ENCODE data around the gene LAMB4.

LAMB4 gene

GRCh38 chr7:108048422-108048821 is 81.7 kb downstream of the LAMB4 start:
- Histone ChIP-seq H3K27ac (ENCODE audit: low read depth, low read length) (no peak overlapping the region), H3K23ac (ENCODE audit: low read length) (no peak overlapping the region), H4K8ac (ENCODE audit: low read depth, low read length) (no peak overlapping the region), H2BK15ac (replicated peaks; ENCODE audit: low read depth) (no peak overlapping the region), H2AK5ac (ENCODE audit: low read length) (no peak overlapping the region), H3K4me1 (ENCODE audit: control insufficient read depth, low read depth, low read length) (no peaks in the 10 kb centered on the region), H3K27me3 (ENCODE audit: insufficient read depth, low read length, poor library complexity) (no peaks in the 10 kb centered on the region), H3K56ac (ENCODE audit: low read length) (no peak overlapping the region), H3K79me2 (ENCODE audit: control insufficient read depth, insufficient read depth, low read length) (no peaks in the 10 kb centered on the region), H3K36me3 (ENCODE audit: control insufficient read depth, insufficient read depth, low read length) (no peaks in the 10 kb centered on the region), H4K5ac (ENCODE audit: low read length) (no peak overlapping the region), H3K4ac (ENCODE audit: low read depth, low read length) (no peak overlapping the region), H3K79me1 (ENCODE audit: low read length) (no peaks in the 10 kb centered on the region), H2BK5ac (ENCODE audit: low read length) (no peak overlapping the region), H3K9ac (ENCODE audit: low read length) (no peak overlapping the region), H3K4me3 (ENCODE audit: low read length) (no peak overlapping the region), H3K4me2 (ENCODE audit: low read length) (no peak overlapping the region), H2BK120ac (ENCODE audit: low read depth, low read length) (no peak overlapping the region), H3K18ac (ENCODE audit: low read length) (no peak overlapping the region)
- no peak for DNase-seq
- WGBS (ENCODE audit: extremely low coverage, insufficient coverage, low lambda C conversion rate): no CpG with 5 or more reads among the region's 3 CpGs

GRCh38 chr7:108046952-108047506 is 83.1 kb downstream of the LAMB4 start:
- H3K56ac ChIP-seq (ENCODE audit: low read length): no peak overlapping the region
- no peaks in the 10 kb centered on the region for H3K4me1 ChIP-seq (ENCODE audit: control insufficient read depth, low read depth, low read length)
- no peaks in the 10 kb centered on the region for H3K79me1 ChIP-seq (ENCODE audit: low read length)
- H3K23ac ChIP-seq (ENCODE audit: low read length): no peak overlapping the region
- DNase-seq: no peak
- no peaks in the 10 kb centered on the region for H3K79me2 ChIP-seq (ENCODE audit: control insufficient read depth, insufficient read depth, low read length)
- no CpG with 5 or more reads among the region's 6 CpGs for WGBS (ENCODE audit: extremely low coverage, insufficient coverage, low lambda C conversion rate)
- H2AK5ac ChIP-seq (ENCODE audit: low read length): no peak overlapping the region
- H4K5ac ChIP-seq (ENCODE audit: low read length): no peak overlapping the region
- no peak overlapping the region for H3K9ac ChIP-seq (ENCODE audit: low read length)
- H3K27me3 ChIP-seq (ENCODE audit: insufficient read depth, low read length, poor library complexity): no peaks in the 10 kb centered on the region
- H2BK5ac ChIP-seq (ENCODE audit: low read length): no peak overlapping the region
- H4K8ac ChIP-seq (ENCODE audit: low read depth, low read length): no peak overlapping the region
- no peak overlapping the region for H3K4ac ChIP-seq (ENCODE audit: low read depth, low read length)
- H3K36me3 ChIP-seq (ENCODE audit: control insufficient read depth, insufficient read depth, low read length): no peaks in the 10 kb centered on the region
- no peak overlapping the region for H3K27ac ChIP-seq (ENCODE audit: low read depth, low read length)
- no peak overlapping the region for H2BK15ac ChIP-seq (replicated peaks; ENCODE audit: low read depth)
- H3K4me2 ChIP-seq (ENCODE audit: low read length): no peak overlapping the region
- H3K4me3 ChIP-seq (ENCODE audit: low read length): no peak overlapping the region
- H3K18ac ChIP-seq (ENCODE audit: low read length): no peak overlapping the region
- no peak overlapping the region for H2BK120ac ChIP-seq (ENCODE audit: low read depth, low read length)

- no peak overlapping the region for H3K56ac ChIP-seq (ENCODE audit: low read length)
- no peak overlapping the region for H3K18ac ChIP-seq (ENCODE audit: low read length)
- H3K79me2 ChIP-seq (ENCODE audit: control insufficient read depth, insufficient read depth, low read length): no peaks in the 10 kb centered on the region
- no peak overlapping the region for H3K9ac ChIP-seq (ENCODE audit: low read length)
- no peak overlapping the region for H3K27ac ChIP-seq (ENCODE audit: low read depth, low read length)
- no peak overlapping the region for H3K4me3 ChIP-seq (ENCODE audit: low read length)
- no peak overlapping the region for H4K8ac ChIP-seq (ENCODE audit: low read depth, low read length)
- no peak overlapping the region for H2BK15ac ChIP-seq (replicated peaks; ENCODE audit: low read depth)
- no peak overlapping the region for H2BK120ac ChIP-seq (ENCODE audit: low read depth, low read length)
- H2BK5ac ChIP-seq (ENCODE audit: low read length): no peak overlapping the region
- no peak overlapping the region for H2AK5ac ChIP-seq (ENCODE audit: low read length)
- H3K4ac ChIP-seq (ENCODE audit: low read depth, low read length): no peak overlapping the region
- no peak for DNase-seq
- no peak overlapping the region for H3K4me2 ChIP-seq (ENCODE audit: low read length)
- H3K4me1 ChIP-seq (ENCODE audit: control insufficient read depth, low read depth, low read length): no peaks in the 10 kb centered on the region
- no peaks in the 10 kb centered on the region for H3K27me3 ChIP-seq (ENCODE audit: insufficient read depth, low read length, poor library complexity)
- no CpG with 5 or more reads among the region's 1 CpG for WGBS (ENCODE audit: extremely low coverage, insufficient coverage, low lambda C conversion rate)
- H3K79me1 ChIP-seq (ENCODE audit: low read length): no peaks in the 10 kb centered on the region
- H4K5ac ChIP-seq (ENCODE audit: low read length): no peak overlapping the region
- H3K36me3 ChIP-seq (ENCODE audit: control insufficient read depth, insufficient read depth, low read length): no peaks in the 10 kb centered on the region
- H3K23ac ChIP-seq (ENCODE audit: low read length): no peak overlapping the region
Measured at GRCh38 chr7:108045669-108046068, 84.5 kb downstream of the LAMB4 start.

- Histone ChIP-seq H2BK15ac (replicated peaks; ENCODE audit: low read depth) (no peak overlapping the region), H2BK120ac (ENCODE audit: low read depth, low read length) (no peak overlapping the region), H3K56ac (ENCODE audit: low read length) (no peak overlapping the region), H3K4ac (ENCODE audit: low read depth, low read length) (no peak overlapping the region), H4K5ac (ENCODE audit: low read length) (no peak overlapping the region), H3K79me2 (ENCODE audit: control insufficient read depth, insufficient read depth, low read length) (no peaks in the 10 kb centered on the region), H4K8ac (ENCODE audit: low read depth, low read length) (no peak overlapping the region), H3K4me3 (ENCODE audit: low read length) (no peak overlapping the region), H2AK5ac (ENCODE audit: low read length) (no peak overlapping the region), H3K18ac (ENCODE audit: low read length) (no peak overlapping the region), H3K36me3 (ENCODE audit: control insufficient read depth, insufficient read depth, low read length) (no peaks in the 10 kb centered on the region), H2BK5ac (ENCODE audit: low read length) (no peak overlapping the region), H3K79me1 (ENCODE audit: low read length) (no peaks in the 10 kb centered on the region), H3K27ac (ENCODE audit: low read depth, low read length) (no peak overlapping the region), H3K4me2 (ENCODE audit: low read length) (no peak overlapping the region), H3K27me3 (ENCODE audit: insufficient read depth, low read length, poor library complexity) (no peaks in the 10 kb centered on the region), H3K23ac (ENCODE audit: low read length) (no peak overlapping the region), H3K9ac (ENCODE audit: low read length) (no peak overlapping the region), H3K4me1 (ENCODE audit: control insufficient read depth, low read depth, low read length) (no peaks in the 10 kb centered on the region)
- WGBS (ENCODE audit: extremely low coverage, insufficient coverage, low lambda C conversion rate): no CpG with 5 or more reads among the region's 1 CpG
- DNase-seq: no peak
Measured at GRCh38 chr7:108045154-108045553, 85.0 kb downstream of the LAMB4 start.

- H3K4me2 ChIP-seq (ENCODE audit: low read length): no peak overlapping the region
- H2AK5ac ChIP-seq (ENCODE audit: low read length): no peak overlapping the region
- H3K4me3 ChIP-seq (ENCODE audit: low read length): no peak overlapping the region
- no peak overlapping the region for H3K9ac ChIP-seq (ENCODE audit: low read length)
- H3K27me3 ChIP-seq (ENCODE audit: insufficient read depth, low read length, poor library complexity): no peaks in the 10 kb centered on the region
- DNase-seq: no peak
- no peaks in the 10 kb centered on the region for H3K79me1 ChIP-seq (ENCODE audit: low read length)
- no peak overlapping the region for H2BK120ac ChIP-seq (ENCODE audit: low read depth, low read length)
- no peaks in the 10 kb centered on the region for H3K79me2 ChIP-seq (ENCODE audit: control insufficient read depth, insufficient read depth, low read length)
- no peak overlapping the region for H4K5ac ChIP-seq (ENCODE audit: low read length)
- no peak overlapping the region for H2BK5ac ChIP-seq (ENCODE audit: low read length)
- H3K18ac ChIP-seq (ENCODE audit: low read length): no peak overlapping the region
- H3K56ac ChIP-seq (ENCODE audit: low read length): no peak overlapping the region
- no peaks in the 10 kb centered on the region for H3K4me1 ChIP-seq (ENCODE audit: control insufficient read depth, low read depth, low read length)
- H3K23ac ChIP-seq (ENCODE audit: low read length): no peak overlapping the region
- H4K8ac ChIP-seq (ENCODE audit: low read depth, low read length): no peak overlapping the region
- H3K36me3 ChIP-seq (ENCODE audit: control insufficient read depth, insufficient read depth, low read length): no peaks in the 10 kb centered on the region
- no peak overlapping the region for H3K27ac ChIP-seq (ENCODE audit: low read depth, low read length)
- no peak overlapping the region for H3K4ac ChIP-seq (ENCODE audit: low read depth, low read length)
- no CpG with 5 or more reads among the region's 2 CpGs for WGBS (ENCODE audit: extremely low coverage, insufficient coverage, low lambda C conversion rate)
- no peak overlapping the region for H2BK15ac ChIP-seq (replicated peaks; ENCODE audit: low read depth)
Measured at GRCh38 chr7:108044345-108044744, 85.8 kb downstream of the LAMB4 start.

- no peaks in the 10 kb centered on the region for H3K79me1 ChIP-seq (ENCODE audit: low read length)
- no peak overlapping the region for H2BK15ac ChIP-seq (replicated peaks; ENCODE audit: low read depth)
- no peak overlapping the region for H3K4ac ChIP-seq (ENCODE audit: low read depth, low read length)
- H3K56ac ChIP-seq (ENCODE audit: low read length): no peak overlapping the region
- H3K27ac ChIP-seq (ENCODE audit: low read depth, low read length): no peak overlapping the region
- H3K4me1 ChIP-seq (ENCODE audit: control insufficient read depth, low read depth, low read length): peaks cover 3% of the 10 kb centered on the region
- no peak overlapping the region for H2AK5ac ChIP-seq (ENCODE audit: low read length)
- H3K9ac ChIP-seq (ENCODE audit: low read length): no peak overlapping the region
- no peak for DNase-seq
- no peak overlapping the region for H2BK120ac ChIP-seq (ENCODE audit: low read depth, low read length)
- H2BK5ac ChIP-seq (ENCODE audit: low read length): no peak overlapping the region
- H3K23ac ChIP-seq (ENCODE audit: low read length): no peak overlapping the region
- H3K79me2 ChIP-seq (ENCODE audit: control insufficient read depth, insufficient read depth, low read length): no peaks in the 10 kb centered on the region
- H3K4me2 ChIP-seq (ENCODE audit: low read length): no peak overlapping the region
- no peak overlapping the region for H3K18ac ChIP-seq (ENCODE audit: low read length)
- H3K4me3 ChIP-seq (ENCODE audit: low read length): no peak overlapping the region
- no peaks in the 10 kb centered on the region for H3K27me3 ChIP-seq (ENCODE audit: insufficient read depth, low read length, poor library complexity)
- H4K8ac ChIP-seq (ENCODE audit: low read depth, low read length): no peak overlapping the region
- no peaks in the 10 kb centered on the region for H3K36me3 ChIP-seq (ENCODE audit: control insufficient read depth, insufficient read depth, low read length)
- H4K5ac ChIP-seq (ENCODE audit: low read length): no peak overlapping the region
Measured at GRCh38 chr7:108038986-108039385, 91.2 kb downstream of the LAMB4 start.

All from mesendoderm (in vitro differentiated cells).